Limb (tissue), 2 donors: ENCODE results near the gene MLPH.
A peak's percentile ranks its signal among the peaks of the same experiment; 100 is the strongest.

Experiments used
- DNase-seq, 2 donors: peaks; one replicate each; pipeline ENCODE4 v3.0.0-alpha.2; 2016; ENCODE audit errors: extremely low spot score in 2 of 2

MLPH gene

DNA sequence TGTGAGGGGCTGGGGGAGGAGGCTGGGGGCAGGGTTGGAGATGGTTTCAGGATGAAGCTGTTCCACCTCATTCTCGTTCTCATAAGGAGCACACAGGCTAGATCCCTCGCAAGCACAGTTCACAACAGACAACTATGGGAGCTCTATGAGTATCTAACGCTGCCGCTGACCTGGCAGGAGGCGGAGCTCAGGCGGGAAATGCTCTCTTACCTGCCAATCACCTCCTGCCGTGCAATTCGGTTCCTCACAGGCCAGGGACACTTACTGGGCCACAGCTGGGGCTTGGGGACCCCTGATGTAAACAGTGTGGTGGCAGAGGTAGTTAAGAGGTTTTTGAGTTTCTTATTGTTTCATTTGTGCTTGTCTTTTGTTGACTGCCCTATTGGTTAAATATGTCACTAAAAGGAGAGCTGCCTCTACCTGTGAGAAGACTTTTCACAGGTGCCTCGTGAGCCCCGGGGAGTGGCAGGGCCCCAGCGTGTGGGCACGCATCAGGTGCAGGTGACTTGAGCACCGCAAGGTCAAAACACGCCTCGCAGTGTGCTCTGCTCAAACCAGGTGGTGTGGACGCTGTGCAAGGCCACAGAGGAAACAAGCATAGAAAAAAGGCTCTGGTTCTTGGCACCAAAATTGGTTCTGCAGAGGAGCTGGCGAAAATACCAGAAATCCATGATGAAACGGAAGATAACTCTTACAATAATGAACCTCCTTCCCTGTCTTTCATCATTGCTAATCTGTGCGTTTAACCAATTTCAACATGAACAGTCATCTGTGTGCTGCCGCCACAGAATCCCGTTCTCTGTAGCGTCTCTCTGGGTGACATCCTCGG lies 10.2 kb downstream of the MLPH start:
- no peak for DNase-seq

DNA sequence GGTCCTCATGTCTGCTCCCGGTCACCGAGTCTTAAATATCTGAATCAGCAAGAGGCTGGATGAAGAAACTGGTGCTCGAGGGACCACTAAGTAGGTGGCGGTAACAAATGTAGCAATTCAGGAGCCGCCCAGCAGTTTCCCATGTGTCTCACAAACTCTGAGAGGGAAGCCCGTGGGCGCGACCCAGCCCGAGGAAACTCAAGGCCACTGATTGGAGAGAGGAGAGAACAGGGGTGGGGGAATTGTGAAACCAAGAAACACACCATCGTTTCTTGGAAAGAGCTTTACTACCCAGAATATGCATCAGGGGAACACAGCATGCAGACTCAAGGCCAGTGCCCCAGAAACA lies 10.8 kb downstream of the MLPH start:
- no peak for DNase-seq

- no peak for DNase-seq
Observed at GRCh38 chr2:237498341-237498740, 11.3 kb downstream of the MLPH start.

GRCh38 chr2:237500681-237501424 lies 13.8 kb downstream of the MLPH start:
- DNase-seq, result no peak

DNA sequence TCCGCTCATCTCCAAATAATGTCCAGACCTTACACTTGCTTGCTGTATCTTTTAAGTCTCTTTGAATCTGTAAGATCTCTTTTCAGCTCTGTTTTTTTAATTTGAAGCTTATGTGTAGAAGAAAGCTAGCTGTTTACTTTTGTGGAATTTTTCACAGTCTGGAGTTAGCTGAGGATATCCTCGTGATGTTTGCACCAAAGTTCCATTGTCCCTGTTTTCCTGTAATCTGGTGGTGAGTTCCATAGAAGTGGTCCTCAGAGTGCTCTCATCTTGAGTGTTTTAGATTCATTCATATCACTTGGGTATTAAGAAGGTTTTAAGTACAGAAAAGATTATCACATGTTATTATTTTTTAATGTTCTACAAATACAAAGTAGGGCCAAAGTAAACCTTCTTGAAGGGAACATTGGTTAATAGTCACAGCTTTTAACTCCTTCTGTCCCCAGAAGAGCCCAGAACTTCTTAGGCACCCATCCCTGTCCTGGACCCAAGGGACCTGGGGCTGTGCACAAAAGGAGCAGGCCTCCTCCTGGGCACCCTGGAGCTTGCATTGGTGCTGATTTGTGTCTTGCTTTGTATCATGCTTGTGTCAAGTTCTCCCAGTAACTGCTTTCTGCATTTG lies 15.0 kb downstream of the MLPH start:
- DNase-seq, result no peak

- DNase-seq, result no peak
Observed at GRCh38 chr2:237503201-237503600, 16.1 kb downstream of the MLPH start.

- DNase-seq, result no peak
Observed at GRCh38 chr2:237505188-237505939, 18.3 kb downstream of the MLPH start.

- DNase-seq, result no peak
Observed at GRCh38 chr2:237507512-237507911, 20.5 kb downstream of the MLPH start.

GRCh38 chr2:237508361-237508760 lies 21.3 kb downstream of the MLPH start:
- DNase-seq, result no peak

DNA sequence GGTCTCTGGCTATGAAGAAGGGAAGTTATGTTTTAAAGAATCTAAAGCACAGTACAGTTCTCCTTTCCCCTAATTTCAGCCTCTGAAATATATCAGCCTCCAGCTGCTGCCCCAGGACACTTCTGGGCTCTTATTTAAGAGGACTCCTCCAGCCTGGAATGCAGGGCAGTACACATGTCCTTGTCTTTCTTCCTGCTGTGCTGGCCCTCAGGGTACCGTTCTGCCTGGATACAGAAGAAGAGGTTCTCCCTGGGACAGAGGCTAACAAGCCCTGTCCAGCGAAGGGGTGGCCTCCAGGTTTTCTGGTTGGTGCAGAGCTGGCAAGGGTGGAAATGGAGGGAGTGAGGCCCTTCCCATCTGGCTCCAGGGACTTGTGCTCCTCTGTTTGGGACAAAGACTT lies 22.1 kb downstream of the MLPH start:
- DNase-seq, result no peak

- no peak for DNase-seq
Observed at GRCh38 chr2:237509905-237510304, 22.9 kb downstream of the MLPH start.

- DNase-seq, result no peak
Observed at GRCh38 chr2:237510502-237511217, 23.6 kb downstream of the MLPH start.

GRCh38 chr2:237511433-237511832 lies 24.4 kb downstream of the MLPH start:
- peak in 1 of 2 donors; percentile 34 for DNase-seq

DNA sequence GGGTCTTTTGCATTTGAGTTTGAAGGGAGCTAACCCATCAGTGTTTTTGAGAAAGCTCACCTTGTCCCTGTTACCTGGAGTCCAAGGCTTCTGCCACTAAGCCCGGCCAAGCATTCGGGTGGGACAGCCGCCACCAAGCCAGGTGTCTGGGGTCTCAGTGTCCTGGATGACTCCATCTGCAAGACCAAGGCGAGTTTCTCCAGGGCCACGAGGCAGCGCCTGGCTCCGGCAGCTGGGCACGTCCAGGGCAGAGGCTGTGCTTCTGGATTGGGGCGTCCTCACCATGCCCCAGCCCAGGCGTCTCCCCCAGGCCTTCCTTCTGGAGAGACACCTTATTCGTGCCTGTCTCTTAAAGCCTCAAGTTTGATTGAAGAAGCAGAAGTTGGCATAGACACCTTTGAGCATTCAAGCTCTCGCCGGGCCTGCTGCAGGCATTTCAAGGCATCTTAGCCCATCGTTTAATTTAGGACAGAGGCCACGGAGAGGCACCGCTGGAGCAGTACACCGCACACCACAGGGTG lies 24.9 kb downstream of the MLPH start:
- DNase-seq, result no peak

- DNase-seq, result peak; percentile 83 to 91
Observed at GRCh38 chr2:237512774-237513466, 25.9 kb downstream of the MLPH start.

GRCh38 chr2:237513693-237514092 lies 26.6 kb downstream of the MLPH start:
- DNase-seq, result no peak

DNA sequence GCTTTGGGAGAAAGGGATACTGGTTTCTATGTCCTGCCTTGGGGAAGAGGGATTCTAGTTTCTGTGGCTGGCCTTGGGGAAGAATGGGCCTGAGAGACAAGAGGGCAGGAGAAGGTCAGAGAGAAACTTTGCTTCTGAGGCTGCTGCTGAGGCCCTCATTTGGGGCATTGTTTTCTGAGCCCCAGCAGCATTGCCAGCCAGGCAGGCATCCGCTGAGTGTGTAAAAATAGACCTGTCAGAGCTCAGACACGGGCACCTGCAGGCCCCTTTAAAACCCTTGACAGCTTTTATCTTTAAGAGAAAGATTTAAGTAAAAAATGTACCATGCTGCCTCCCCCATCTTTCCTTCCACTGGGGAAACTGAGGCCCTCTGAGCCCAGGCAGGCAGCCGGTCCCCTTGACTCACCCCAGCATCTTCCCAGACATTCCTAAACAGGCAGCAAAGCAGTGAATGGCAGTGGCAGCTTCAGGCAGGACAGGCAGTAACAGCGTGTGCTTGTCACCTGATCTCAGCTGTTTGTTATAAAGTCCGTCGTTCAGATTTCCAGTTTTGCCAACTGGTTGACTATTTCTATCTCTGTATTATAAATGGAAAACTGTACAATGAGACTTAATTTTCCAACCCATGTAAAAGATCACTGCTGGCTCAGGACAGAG lies 27.6 kb downstream of the MLPH start:
- no peak for DNase-seq

- DNase-seq, result no peak
Observed at GRCh38 chr2:237515166-237515565, 28.1 kb downstream of the MLPH start.

GRCh38 chr2:237515621-237516275 lies 28.7 kb downstream of the MLPH start:
- no peak for DNase-seq
